K562 (cell line): ENCODE results near the gene EML1. TPM values are rescaled to one million over a fixed set of nuclear protein-coding genes. Genes with fewer than 3 reads are reported as not detected.
A peak's percentile ranks its signal among the peaks of the same experiment; 100 is the strongest.

Source experiments
- ATAC-seq: fragments of 200-7000 bp; cut with Tn5 transposase; 3 replicates; pipeline ENCODE4 v1.9.1; 2020; ENCODE audit warnings: moderate library complexity
- BruUV-seq: library from RNA; stranded (reverse); fragments of 400-500 nt; replicated peaks from 2 replicates; lab custom pipeline; 2021; lab: Mats Ljungman, UMichigan
- CTCF ChIA-PET: fragments of 300-600 bp; formaldehyde crosslinking; extraction: SDS; loops from one replicate; lab custom pipeline; 2021; ENCODE audit warnings: low intra/inter-chr PET ratio; lab: Yijun Ruan, JAX
- POLR2A ChIA-PET: fragments of 300-600, 350-650 bp; sonication (Branson Sonifier 250); formaldehyde crosslinking; extraction: SDS; loops from one replicate; lab custom pipeline; 2021; ENCODE audit warnings: antibody characterized with exemption, inconsistent platforms; lab: Yijun Ruan, JAX
- DNase-seq, 4 experiments: peaks; one replicate each; pipeline versions ENCODE4 v3.0.0 to v3.0.0-alpha.2; 2011 to 2018; ENCODE audit warnings: low spot score in 3 of 4, mixed read lengths in 3 of 4; ENCODE audit errors: extremely low read depth in 1 of 4
- FAIRE-seq: peaks from 2 replicates; lab custom pipeline; 2011; peaks lifted over from hg19 to GRCh38; lab: Jason Lieb, UNC
- H2AFZ ChIP-seq: 2 replicates; pipeline ENCODE4 v1.6.0; 2011; ENCODE audit warnings: low read depth, low read length, control low read depth, inconsistent platforms
- H3K27ac ChIP-seq: fragments of 200-600 bp; 3 replicates; pipeline ENCODE4 v1.8.0; 2011; ENCODE audit warnings: low read depth, mild to moderate bottlenecking, control low read depth, inconsistent platforms, low read length, moderate library complexity, mixed read lengths; ENCODE audit errors: extremely low read depth
- H3K27me3 ChIP-seq, 2 experiments: fragments of 300-600 bp in 1 of 2; 2 replicates in 1 of 2; 3 replicates in 1 of 2; pipeline versions ENCODE4 v1.6.0 to v1.8.0; 2011; ENCODE audit warnings: inconsistent platforms in 2 of 2, low read length in 2 of 2, mild to moderate bottlenecking in 1 of 2, mixed read lengths in 1 of 2, moderate library complexity in 1 of 2; ENCODE audit not compliant: control insufficient read depth in 2 of 2, insufficient read depth in 2 of 2
- H3K36me3 ChIP-seq: fragments of 300-600 bp; 3 replicates; pipeline ENCODE4 v1.8.0; 2011; ENCODE audit warnings: mild to moderate bottlenecking, low read length, inconsistent platforms; ENCODE audit not compliant: control insufficient read depth, insufficient read depth
- H3K4me1 ChIP-seq, 2 experiments: fragments of 200-600 bp in 1 of 2; replicated peaks in 1 of 2; 2 replicates in 1 of 2; 3 replicates in 1 of 2; pipeline versions ENCODE4 v1.5.1 to v1.8.0; 2011; ENCODE audit warnings: inconsistent platforms in 2 of 2, low read length in 2 of 2, mild to moderate bottlenecking in 1 of 2, mixed read lengths in 1 of 2, moderate library complexity in 1 of 2; ENCODE audit not compliant: control insufficient read depth in 2 of 2, insufficient read depth in 2 of 2
- H3K4me2 ChIP-seq: 2 replicates; pipeline ENCODE4 v1.6.1; 2011; ENCODE audit warnings: low read length, control low read depth, inconsistent platforms, mixed read lengths; ENCODE audit not compliant: insufficient read depth
- H3K4me3 ChIP-seq: fragments of 200-600 bp; sonication (generic), shearing (Covaris generic); 2 replicates; pipeline ENCODE4 v1.5.1; 2016; ENCODE audit warnings: control low read depth, inconsistent platforms
- H3K79me2 ChIP-seq: fragments of 200-600 bp; 3 replicates; pipeline ENCODE4 v1.8.0; 2011; ENCODE audit warnings: low read length, inconsistent platforms; ENCODE audit not compliant: control insufficient read depth, insufficient read depth
- H3K9ac ChIP-seq, 2 experiments: 2 replicates each; pipeline versions ENCODE4 v1.6.0 to v1.6.1; 2011; ENCODE audit warnings: low read depth in 2 of 2, low read length in 2 of 2, control low read depth in 1 of 2, inconsistent platforms in 1 of 2, mild to moderate bottlenecking in 1 of 2, mixed read lengths in 1 of 2; ENCODE audit not compliant: insufficient read depth in 1 of 2
- H3K9me1 ChIP-seq: one replicate; pipeline ENCODE4 v1.6.0; 2011; ENCODE audit warnings: inconsistent platforms, mild to moderate bottlenecking, low read length, moderate library complexity; ENCODE audit not compliant: control insufficient read depth, insufficient read depth
- H3K9me3 ChIP-seq: replicated peaks from 2 replicates; pipeline ENCODE4 v1.5.1; 2011; ENCODE audit warnings: low read depth, low read length, inconsistent platforms; ENCODE audit not compliant: control insufficient read depth, insufficient read depth
- H4K20me1 ChIP-seq: replicated peaks from 2 replicates; pipeline ENCODE4 v1.6.1; 2011; ENCODE audit warnings: low read length, inconsistent platforms, mixed read lengths; ENCODE audit not compliant: control insufficient read depth, insufficient read depth
- CHD2 ChIP-seq: IDR thresholded peaks from 2 replicates; pipeline ENCODE4 v1.6.1; 2011; ENCODE audit warnings: low read depth, low read length
- ELF2 ChIP-seq: fragments of 250-450 bp; sonication (Bioruptor Pico); IDR thresholded peaks from 2 replicates; pipeline ENCODE4 v1.5.0; 2021; ENCODE audit warnings: mild to moderate bottlenecking
- GTF2E2 ChIP-seq: fragments of 200-800 bp; sonication (Bioruptor generic); IDR thresholded peaks from 2 replicates; pipeline ENCODE4 v1.6.1; 2016; ENCODE audit warnings: missing genetic modification characterization, missing compliant biosample characterization
- NKRF ChIP-seq: fragments of 450-650 bp; IDR thresholded peaks from 2 replicates; pipeline ENCODE4 v1.6.1; 2016; ENCODE audit warnings: borderline replicate concordance
- NR2F6 ChIP-seq: fragments of 450-650 bp; formaldehyde crosslinking; IDR thresholded peaks from 2 replicates; pipeline ENCODE4 v1.4.0; 2020; ENCODE audit warnings: mild to moderate bottlenecking
- THAP7 ChIP-seq: fragments of 250-450 bp; sonication (Bioruptor Pico); IDR thresholded peaks from 2 replicates; pipeline ENCODE4 v1.5.0; 2021
- YY1 ChIP-seq, 3 experiments: IDR thresholded peaks; 2 replicates each; pipeline ENCODE4 v1.6.1; 2011; ENCODE audit warnings: low read length in 2 of 3, mild to moderate bottlenecking in 2 of 3, moderate library complexity in 2 of 3, borderline replicate concordance in 1 of 3, control low read depth in 1 of 3, low read depth in 1 of 3; ENCODE audit not compliant: insufficient read depth in 3 of 3, insufficient replicate concordance in 2 of 3, control insufficient read depth in 1 of 3, insufficient read length in 1 of 3; ENCODE audit errors: extremely low read depth in 1 of 3
- ZNF3 ChIP-seq: fragments of 250-450 bp; sonication (Bioruptor Pico); IDR thresholded peaks from 2 replicates; pipeline ENCODE4 v1.5.0; 2021; ENCODE audit warnings: mild to moderate bottlenecking, moderate library complexity
- WGBS: fragments of 100-300 bp; shearing (Covaris generic); methylation state at CpG from one replicate; pipeline ENCODE4 v1.1.6; 2016; ENCODE audit warnings: low coverage, mixed read lengths; ENCODE audit not compliant: insufficient coverage; ENCODE audit errors: missing lambda C conversion rate; 5-methylcytosine and 5-hydroxymethylcytosine counted together
- in situ Hi-C: fragments of 300-500 bp; cut with MboI; formaldehyde crosslinking; loops from 4 replicates; pipeline ENCODE4 v1.15.0; 2018; ENCODE audit warnings: inconsistent platforms, mixed read lengths
- intact Hi-C: fragments of 100-400 bp; cut with micrococcal nuclease; formaldehyde crosslinking; loops from 2 replicates; pipeline ENCODE4 v1.14.2; 2022
- polyA plus RNA-seq, 8 experiments: library from polyadenylated mRNA; depleted of rRNA in 4 of 8; stranded (reverse) in 5 of 8; unstranded in 3 of 8; fragments of >200 nt; fragmentation: Nextera tagmentation in 2 of 8; fragmentation: Illumina TruSeq in 1 of 8; extraction: Ambion mirVana in 2 of 8; extraction: Trizol in 1 of 8; gene quantifications; 2 replicates each; pipeline versions ENCODE4 v1.2.1 to v1.2.3, GENCODE V29; 2011 to 2014; ENCODE audit warnings: inconsistent platforms in 1 of 8, missing spikeins in 1 of 8
- total RNA-seq, 7 experiments: library from RNA; depleted of rRNA in 6 of 7; stranded (reverse); fragments of >200 nt in 6 of 7; fragmentation: Illumina TruSeq in 2 of 7; extraction: Trizol in 2 of 7; gene quantifications; 2 replicates each; pipeline versions ENCODE4 v1.2.1 to v1.2.3, GENCODE V29; 2011 to 2021; ENCODE audit warnings: low replicate concordance in 1 of 7

The EML1 gene
- total and polyA plus RNA-seq, 9 of the 15 experiments (the other 6 are each of a cell fraction or from before 2014, with no cell fraction given), result 0.01 to 0.35 (median 0.07) TPM; not detected in 2

DNA sequence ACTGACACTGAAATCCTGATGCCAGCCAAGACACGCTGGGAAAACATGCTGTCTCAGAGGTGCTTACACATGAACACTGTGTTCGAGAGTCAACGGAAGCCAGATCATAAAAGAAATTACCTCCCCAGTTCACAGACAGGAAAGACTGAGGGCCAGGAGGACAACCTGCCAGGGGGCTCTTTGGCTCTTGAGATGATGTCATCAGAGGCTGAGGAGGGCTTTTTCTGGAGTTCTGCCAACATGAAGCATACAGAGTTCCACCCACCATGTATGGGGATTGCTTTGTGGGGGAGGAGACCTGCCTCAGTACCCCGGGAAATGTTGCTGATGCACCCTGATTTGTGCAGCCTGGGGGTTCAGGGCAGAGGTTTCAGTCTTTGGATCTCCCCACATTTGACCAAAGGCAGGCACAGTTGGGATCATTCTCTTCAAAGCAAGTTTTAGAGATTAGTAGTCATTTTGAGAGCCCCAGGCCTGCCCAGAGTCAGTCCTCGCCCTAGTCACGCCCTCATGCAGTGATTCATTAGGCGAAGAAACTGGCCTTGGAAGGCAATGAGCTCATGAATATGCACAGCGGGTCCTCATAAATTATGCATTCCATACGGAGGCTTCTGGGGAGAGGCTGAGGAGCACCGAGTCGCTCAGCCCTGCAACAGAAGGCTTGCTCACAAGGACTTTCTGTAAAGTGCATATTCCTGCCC is 34.9 kb upstream of the EML1 start:
- H3K4me3 ChIP-seq, result no peak overlapping the region
- ATAC-seq (peak; percentile 83), FAIRE-seq (no peak), DNase-seq (no peak)
- H3K9ac ChIP-seq, result no peak overlapping the region
- H3K36me3 ChIP-seq, result no peaks in the 10 kb centered on the region
- H3K9me3 ChIP-seq, result no peaks in the 10 kb centered on the region
- ChIA-PET CTCF (no interaction called here), POLR2A (interaction anchor here (0.6 to 0.7 kb wide), 2 partner anchors 34 to 85 kb away, joined by 3 read pairs; no protein-coding TSS in a partner anchor)
- no peaks in the 10 kb centered on the region for H3K9me1 ChIP-seq
- in situ Hi-C loops, result no loop called here
- no peak for TF ChIP-seq THAP7 (CRISPR knock-in tag)
- TF ChIP-seq NKRF, result no peak
- no peak for TF ChIP-seq ELF2 (CRISPR knock-in tag)
- no peak for TF ChIP-seq ZNF3 (CRISPR knock-in tag)
- TF ChIP-seq GTF2E2 (tag), result no peak
- no peak for TF ChIP-seq YY1 (IDR thresholded peaks at IDR 0.05; ENCODE audit: borderline replicate concordance in 1 of 3, control insufficient read depth in 1 of 3, extremely low read depth in 1 of 3, insufficient read depth in 3 of 3, insufficient read length in 1 of 3, insufficient replicate concordance in 2 of 3, low read depth in 1 of 3, low read length in 2 of 3)
- no peak for TF ChIP-seq NR2F6
- TF ChIP-seq CHD2, result no peak
- no peak overlapping the region for H3K4me2 ChIP-seq
- H3K4me1 ChIP-seq, result no peaks in the 10 kb centered on the region; a peak in 1 of 5 replicates
- no peaks in the 10 kb centered on the region; the same call in 1 of the 2 replicates for H4K20me1 ChIP-seq
- H3K79me2 ChIP-seq, result no peaks in the 10 kb centered on the region
- H3K27ac ChIP-seq, result no peak overlapping the region
- intact Hi-C loops, result no loop called here
- BruUV-seq, result no TSS peak
- H3K27me3 ChIP-seq, result peaks cover 3 to 68% of the 10 kb centered on the region in 2 experiments; a peak in 4 of 5 replicates
- under 1% methylated on average over 11 of the region's 11 CpGs for WGBS
- no peak overlapping the region for H2AFZ ChIP-seq
